IPS-18a (cell line): Measurements from ENCODE around the gene FIGNL2.

Experiments used
- H3K27ac ChIP-seq: one replicate; pipeline ENCODE4 v1.5.1; 2013; ENCODE audit warnings: low read length
- H3K27me3 ChIP-seq: one replicate; pipeline ENCODE4 v1.6.1; 2013; ENCODE audit warnings: mild to moderate bottlenecking, low read length; ENCODE audit not compliant: control insufficient read depth, insufficient read depth
- H3K36me3 ChIP-seq: one replicate; pipeline ENCODE4 v1.6.1; 2013; ENCODE audit warnings: low read depth, low read length; ENCODE audit not compliant: control insufficient read depth
- H3K4me1 ChIP-seq: one replicate; pipeline ENCODE4 v1.6.1; 2013; ENCODE audit warnings: low read depth, low read length; ENCODE audit not compliant: control insufficient read depth
- H3K4me3 ChIP-seq: one replicate; pipeline ENCODE4 v1.5.1; 2013; ENCODE audit warnings: low read length
- H3K9ac ChIP-seq: one replicate; pipeline ENCODE4 v1.6.1; 2013; ENCODE audit warnings: mild to moderate bottlenecking, low read length, moderate library complexity
- H3K9me3 ChIP-seq: one replicate; pipeline ENCODE4 v1.6.1; 2013; ENCODE audit warnings: low read depth, low read length; ENCODE audit not compliant: control insufficient read depth

Gene FIGNL2

DNA sequence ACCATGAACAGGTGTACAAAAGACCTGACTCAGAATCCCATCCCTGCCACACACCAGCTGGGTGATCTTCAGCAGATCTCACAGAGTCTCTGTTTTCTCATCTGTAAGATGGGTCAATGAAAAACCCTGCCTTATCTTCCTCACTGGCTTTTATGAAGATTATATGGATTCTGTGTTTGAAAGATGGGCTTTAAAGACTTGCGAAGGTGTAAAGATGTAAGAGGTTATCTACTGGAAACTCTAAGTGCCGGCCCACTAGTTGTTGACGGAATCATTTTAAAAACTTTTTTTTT lies 24.1 kb upstream of the FIGNL2 start:
- H3K4me1 ChIP-seq: peaks cover 18% of the 10 kb centered on the region
- no peak overlapping the region for H3K4me3 ChIP-seq
- no peaks in the 10 kb centered on the region for H3K36me3 ChIP-seq
- no peaks in the 10 kb centered on the region for H3K9me3 ChIP-seq
- peaks cover 32% of the 10 kb centered on the region for H3K27me3 ChIP-seq
- H3K27ac ChIP-seq: no peak overlapping the region
- H3K9ac ChIP-seq: no peak overlapping the region

DNA sequence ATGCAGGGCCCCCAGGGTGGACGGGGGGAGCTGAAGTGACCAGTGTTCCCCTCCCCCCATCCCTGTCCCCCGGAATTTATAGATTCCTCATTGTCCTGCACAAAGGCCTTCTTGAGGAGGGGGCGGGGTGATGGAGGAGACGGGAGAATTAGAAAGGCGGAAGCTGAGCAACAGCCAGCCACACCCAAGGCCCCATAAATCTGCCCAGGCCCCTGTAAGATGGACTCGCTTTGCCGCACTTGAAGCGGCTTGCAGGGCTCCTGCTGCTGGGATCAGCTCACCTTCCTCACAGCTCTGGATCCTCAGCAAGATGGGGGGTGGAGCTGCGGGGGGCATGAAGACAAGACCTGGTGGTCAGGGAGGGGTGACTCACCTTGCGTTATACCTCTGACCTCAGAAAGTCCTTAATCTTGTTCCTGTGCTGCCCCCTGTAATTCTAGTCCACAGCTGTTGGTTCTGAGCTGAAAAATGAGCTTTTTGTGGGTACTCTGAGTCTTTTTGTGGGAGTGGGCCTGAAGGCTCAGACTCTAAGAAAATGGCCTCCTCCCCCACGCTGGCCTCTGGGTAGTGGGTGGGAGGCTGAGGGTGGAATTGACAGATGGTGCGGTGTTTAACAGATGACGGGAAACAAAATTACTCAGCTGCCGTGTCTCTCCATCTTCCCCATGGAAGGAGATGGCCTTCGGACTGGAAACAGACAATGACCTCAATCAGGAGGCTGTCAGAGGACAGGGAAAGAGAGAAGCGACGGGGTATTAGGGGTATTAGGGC lies 23.6 kb upstream of the FIGNL2 start:
- H3K9me3 ChIP-seq: no peaks in the 10 kb centered on the region
- no peaks in the 10 kb centered on the region for H3K36me3 ChIP-seq
- H3K27me3 ChIP-seq: peaks cover 37% of the 10 kb centered on the region
- H3K9ac ChIP-seq: no peak overlapping the region
- no peak overlapping the region for H3K27ac ChIP-seq
- H3K4me1 ChIP-seq: peaks cover 18% of the 10 kb centered on the region
- no peak overlapping the region for H3K4me3 ChIP-seq

DNA sequence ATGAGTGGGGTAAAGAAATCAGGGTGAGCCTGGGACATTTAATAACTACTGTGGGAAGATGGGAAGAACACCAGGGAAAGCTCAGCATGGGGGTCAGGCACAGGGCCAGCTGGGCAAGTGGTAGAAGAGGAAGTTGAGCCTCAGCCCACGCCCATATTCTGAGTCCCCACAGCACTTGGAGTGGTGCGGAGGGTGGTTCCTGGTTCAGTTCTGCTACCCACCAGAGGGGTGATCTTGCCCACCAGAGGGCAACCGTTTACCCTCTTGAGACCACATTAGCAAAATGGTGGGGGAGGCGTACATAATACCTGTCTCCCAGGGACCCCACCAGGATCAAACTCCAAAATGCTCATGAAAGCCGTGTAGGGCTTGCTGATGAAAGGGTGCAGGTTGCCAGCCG lies 22.6 kb upstream of the FIGNL2 start:
- Histone ChIP-seq H3K4me3 (no peak overlapping the region), H3K36me3 (no peaks in the 10 kb centered on the region), H3K27me3 (peaks cover 40% of the 10 kb centered on the region), H3K9me3 (no peaks in the 10 kb centered on the region), H3K27ac (no peak overlapping the region), H3K9ac (no peak overlapping the region), H3K4me1 (peaks cover 21% of the 10 kb centered on the region)

DNA sequence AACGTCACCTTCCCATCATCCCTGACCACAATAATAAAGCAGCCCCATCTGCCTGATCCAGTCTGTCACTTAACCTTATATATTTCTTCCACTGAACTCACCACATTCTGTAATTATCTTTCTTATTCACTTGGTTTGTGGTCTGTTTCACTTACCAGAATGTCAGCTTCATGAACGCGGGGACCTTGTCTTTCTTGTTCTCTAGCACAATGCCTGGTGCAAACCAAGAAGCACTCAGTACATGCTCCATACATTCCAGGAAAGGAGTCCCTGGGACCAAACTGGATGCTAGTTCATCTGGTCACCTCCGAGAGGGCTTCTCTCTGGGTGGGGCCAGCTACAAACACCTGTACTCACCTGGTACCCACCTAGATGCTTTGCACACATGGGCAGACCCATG lies 22.0 kb upstream of the FIGNL2 start:
- no peak overlapping the region for H3K27ac ChIP-seq
- no peaks in the 10 kb centered on the region for H3K36me3 ChIP-seq
- H3K27me3 ChIP-seq: peaks cover 46% of the 10 kb centered on the region
- no peak overlapping the region for H3K4me3 ChIP-seq
- no peak overlapping the region for H3K9ac ChIP-seq
- H3K4me1 ChIP-seq: peaks cover 27% of the 10 kb centered on the region
- no peaks in the 10 kb centered on the region for H3K9me3 ChIP-seq

DNA sequence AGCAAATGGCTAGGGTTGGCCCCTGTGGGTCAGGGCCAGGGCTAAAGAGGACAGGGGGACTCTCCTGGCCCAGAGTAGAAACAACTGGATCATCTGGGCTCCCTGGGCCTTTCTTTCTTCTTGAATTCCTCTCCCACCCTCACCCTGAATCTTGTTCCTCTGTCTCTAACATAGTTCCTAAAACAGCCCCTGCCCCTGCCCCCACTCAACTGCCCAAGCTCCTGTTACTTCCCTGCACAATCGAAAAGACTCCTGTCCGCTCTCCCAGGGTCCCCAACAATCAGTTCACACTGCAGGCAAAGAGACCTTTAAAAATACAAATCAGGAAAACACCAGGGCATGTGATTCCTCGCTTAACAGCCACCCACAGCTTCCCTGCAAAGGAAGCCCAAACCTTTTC lies 21.4 kb upstream of the FIGNL2 start:
- no peak overlapping the region for H3K27ac ChIP-seq
- peak overlapping the region; percentile 73 for H3K4me3 ChIP-seq
- peak overlapping the region; percentile 24 for H3K9ac ChIP-seq
- peaks cover 52% of the 10 kb centered on the region for H3K27me3 ChIP-seq
- H3K36me3 ChIP-seq: no peaks in the 10 kb centered on the region
- no peaks in the 10 kb centered on the region for H3K9me3 ChIP-seq
- peaks cover 33% of the 10 kb centered on the region for H3K4me1 ChIP-seq

DNA sequence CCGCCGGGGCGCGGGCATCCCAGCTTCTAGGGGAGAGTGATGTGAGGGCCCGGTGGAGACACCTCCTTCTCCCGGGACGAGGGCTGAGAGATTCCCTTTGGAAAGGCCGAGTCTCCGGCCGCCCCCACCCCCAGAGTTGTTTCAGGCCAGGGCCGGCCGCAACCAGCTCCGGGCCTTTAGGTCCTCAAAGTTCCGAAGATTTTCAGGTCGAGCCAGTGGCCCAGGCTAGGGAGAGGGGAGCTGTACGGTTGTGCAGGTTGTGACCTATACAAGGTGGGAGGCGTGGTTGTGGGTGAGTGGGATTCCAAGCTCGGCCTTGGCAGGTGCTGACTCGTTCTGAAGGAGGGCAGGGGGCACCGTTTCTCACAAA lies 21.0 kb upstream of the FIGNL2 start:
- Histone ChIP-seq H3K4me1 (peaks cover 38% of the 10 kb centered on the region), H3K36me3 (no peaks in the 10 kb centered on the region), H3K9ac (peak overlapping the region; percentile 24), H3K27me3 (peaks cover 52% of the 10 kb centered on the region), H3K9me3 (no peaks in the 10 kb centered on the region), H3K4me3 (peak overlapping the region; percentile 73), H3K27ac (no peak overlapping the region)

DNA sequence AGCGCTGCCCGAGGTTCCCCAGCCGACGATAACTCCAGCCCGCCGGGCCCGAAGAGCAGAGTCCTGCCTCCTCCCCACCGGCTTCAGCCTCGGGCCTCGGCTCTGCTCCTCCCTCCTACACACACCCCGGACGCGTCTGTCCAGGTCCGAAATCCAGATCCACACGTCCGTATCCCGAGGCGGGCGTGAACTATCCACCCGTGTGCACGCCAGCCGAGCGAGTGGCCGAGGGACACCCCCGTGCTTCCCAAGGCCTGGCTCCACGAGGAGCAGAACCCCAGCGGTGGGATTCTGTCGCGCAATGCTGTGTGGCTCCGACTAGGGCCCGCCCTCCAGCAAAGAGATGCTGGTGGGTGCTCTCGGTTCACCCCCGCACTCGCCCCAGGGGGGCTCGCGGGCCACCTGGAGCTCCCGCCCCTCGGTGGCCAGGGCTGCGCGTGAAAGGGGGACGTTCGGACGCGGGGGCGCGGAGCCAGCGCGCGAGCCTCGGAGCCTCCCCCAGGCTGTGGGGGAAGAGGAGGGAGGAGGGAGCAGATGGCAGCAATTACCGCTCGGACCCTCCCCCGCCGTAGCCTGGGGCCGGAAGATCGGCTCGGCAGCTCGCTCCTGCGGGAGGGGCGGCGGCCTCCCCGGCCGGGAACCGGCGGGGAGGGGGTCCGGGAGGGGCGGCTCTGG lies 20.4 kb upstream of the FIGNL2 start:
- no peak overlapping the region for H3K27ac ChIP-seq
- no peaks in the 10 kb centered on the region for H3K36me3 ChIP-seq
- H3K4me1 ChIP-seq: peaks cover 38% of the 10 kb centered on the region
- H3K4me3 ChIP-seq: peak overlapping the region; percentile 73
- H3K9me3 ChIP-seq: no peaks in the 10 kb centered on the region
- peak overlapping the region; percentile 24 for H3K9ac ChIP-seq
- peaks cover 52% of the 10 kb centered on the region for H3K27me3 ChIP-seq

DNA sequence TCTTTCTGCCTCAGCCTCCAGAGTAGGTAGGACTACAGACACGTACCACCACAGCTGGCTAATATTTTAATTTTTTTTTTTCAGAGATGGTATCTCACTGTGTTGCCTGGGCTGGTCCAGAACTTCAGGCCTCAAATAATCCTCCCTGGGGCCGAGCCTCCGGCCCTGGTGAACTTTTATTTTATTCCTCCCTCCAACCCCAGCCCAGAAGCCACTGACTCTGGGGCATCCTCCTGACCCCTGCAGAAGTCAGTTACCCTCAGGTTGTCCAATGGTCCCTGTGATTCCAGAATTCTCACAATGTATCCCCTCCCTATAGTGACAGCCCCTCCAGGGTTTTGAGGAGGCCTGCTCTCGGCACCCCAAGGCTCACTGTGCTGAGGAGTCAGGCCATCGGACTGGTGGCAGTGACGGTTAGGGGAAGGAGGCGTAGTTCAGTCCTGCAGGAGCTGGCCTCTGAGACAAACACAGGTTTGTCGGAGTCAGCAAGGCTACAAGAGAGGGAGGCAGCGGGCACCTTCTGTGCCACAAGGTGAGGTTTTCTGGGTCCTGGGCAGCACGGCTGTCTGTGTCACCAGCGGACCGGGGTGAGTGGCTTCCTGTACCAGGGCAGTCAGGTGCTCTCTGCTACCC lies 19.4 kb upstream of the FIGNL2 start:
- Histone ChIP-seq H3K9ac (no peak overlapping the region), H3K27me3 (peaks cover 52% of the 10 kb centered on the region), H3K36me3 (no peaks in the 10 kb centered on the region), H3K4me1 (peaks cover 40% of the 10 kb centered on the region), H3K9me3 (no peaks in the 10 kb centered on the region), H3K27ac (no peak overlapping the region), H3K4me3 (no peak overlapping the region)

DNA sequence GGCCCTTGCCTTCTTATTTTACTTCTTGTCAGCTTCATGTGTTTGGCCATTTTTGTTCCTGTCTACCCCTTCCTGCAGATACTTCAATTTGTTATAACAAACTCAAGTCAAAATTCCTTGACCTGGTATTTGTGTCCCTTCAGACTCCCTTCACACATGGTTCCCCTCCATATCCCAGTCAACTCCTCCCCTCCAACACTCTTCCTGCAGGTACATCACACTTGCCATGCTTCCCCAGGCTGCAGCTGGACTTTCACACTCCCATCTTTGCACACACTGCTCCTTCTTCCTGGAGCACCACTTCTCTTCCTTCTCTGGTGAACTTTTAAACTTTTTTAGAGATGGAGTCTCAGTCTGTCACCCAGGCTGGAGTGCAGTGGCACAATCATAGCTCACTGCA lies 18.9 kb upstream of the FIGNL2 start:
- peaks cover 42% of the 10 kb centered on the region for H3K4me1 ChIP-seq
- peaks cover 52% of the 10 kb centered on the region for H3K27me3 ChIP-seq
- no peaks in the 10 kb centered on the region for H3K36me3 ChIP-seq
- H3K9me3 ChIP-seq: no peaks in the 10 kb centered on the region
- H3K9ac ChIP-seq: no peak overlapping the region
- H3K4me3 ChIP-seq: no peak overlapping the region
- H3K27ac ChIP-seq: no peak overlapping the region

DNA sequence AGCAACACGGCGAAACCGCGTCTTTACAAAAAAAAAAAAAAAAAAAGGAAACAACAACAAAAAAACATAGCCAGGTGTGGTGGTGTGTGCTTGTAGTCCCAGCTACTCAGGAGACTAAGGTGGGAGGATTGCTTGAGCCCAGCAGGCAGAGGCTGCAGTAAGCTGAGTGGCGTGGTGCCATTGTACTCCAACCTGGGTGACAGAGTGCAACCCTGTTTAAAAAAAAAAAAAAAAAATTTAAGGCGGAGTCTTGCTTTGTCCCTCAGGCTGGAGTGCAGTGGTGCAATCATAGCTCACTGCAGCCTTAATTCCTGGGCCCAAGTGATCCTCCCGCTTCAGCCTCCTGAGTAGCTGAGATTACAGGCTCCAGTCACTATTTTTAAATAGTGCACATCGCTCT lies 18.2 kb upstream of the FIGNL2 start:
- Histone ChIP-seq H3K27me3 (peaks cover 52% of the 10 kb centered on the region), H3K27ac (no peak overlapping the region)

DNA sequence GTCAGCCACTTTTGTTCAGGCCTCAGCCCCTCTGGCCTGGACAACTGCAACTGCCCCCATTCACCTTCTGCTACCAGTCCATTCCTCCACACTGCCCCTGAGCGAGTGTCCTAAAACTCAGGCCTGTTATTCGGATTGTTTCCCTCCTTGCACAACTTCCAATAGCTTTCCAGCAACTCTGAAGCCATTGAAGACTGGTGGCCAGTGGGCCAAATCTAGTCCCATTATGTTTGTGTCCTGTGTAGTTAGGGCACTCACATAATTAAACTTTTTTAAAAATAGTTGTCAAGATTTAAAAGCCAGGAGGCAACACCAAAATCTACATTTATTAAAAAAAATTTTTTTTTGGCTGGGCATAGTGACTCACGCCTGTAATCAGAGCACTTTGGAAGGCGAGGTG lies 17.8 kb upstream of the FIGNL2 start:
- H3K4me3 ChIP-seq: peak overlapping the region; percentile 23
- H3K27me3 ChIP-seq: peaks cover 52% of the 10 kb centered on the region
- no peak overlapping the region for H3K9ac ChIP-seq
- no peaks in the 10 kb centered on the region for H3K36me3 ChIP-seq
- H3K9me3 ChIP-seq: no peaks in the 10 kb centered on the region
- peaks cover 37% of the 10 kb centered on the region for H3K4me1 ChIP-seq
- no peak overlapping the region for H3K27ac ChIP-seq

More for the DNA sequence above, 18.2 kb upstream of the FIGNL2 start:
- H3K36me3 ChIP-seq: no peaks in the 10 kb centered on the region
- H3K9me3 ChIP-seq: no peaks in the 10 kb centered on the region
- H3K4me3 ChIP-seq: no peak overlapping the region
- no peak overlapping the region for H3K9ac ChIP-seq
- peaks cover 38% of the 10 kb centered on the region for H3K4me1 ChIP-seq
